CD14-positive monocyte (primary cell): ENCODE data around the gene FNDC1. TPM values are rescaled to one million over a fixed set of nuclear protein-coding genes. Genes with fewer than 3 reads are reported as not detected.

Experiments used
- DNase-seq, 3 donors: peaks; one replicate each; pipeline ENCODE4 v3.0.0-alpha.2; 2011 to 2022
- H2AFZ ChIP-seq: 2 replicates; pipeline ENCODE4 v1.6.0; 2012; ENCODE audit warnings: mild to moderate bottlenecking, low read depth, low read length, inconsistent platforms; ENCODE audit not compliant: insufficient read depth, poor library complexity, severe bottlenecking
- H3K27ac ChIP-seq, 2 donors: 1 replicate in 1 of 2; 2 replicates in 1 of 2; pipeline ENCODE4 v1.5.1; 2012 to 2013; ENCODE audit warnings: low read length in 2 of 2, control low read depth in 1 of 2, inconsistent platforms in 1 of 2, low read depth in 1 of 2, mild to moderate bottlenecking in 1 of 2
- H3K27me3 ChIP-seq, 2 donors: one replicate each; pipeline versions ENCODE4 v1.6.0 to v1.6.1; 2011 to 2013; ENCODE audit warnings: low read length in 2 of 2; ENCODE audit not compliant: control insufficient read depth in 2 of 2, insufficient read depth in 2 of 2
- H3K36me3 ChIP-seq, 2 donors: replicated peaks in 1 of 2; 1 replicate in 1 of 2; 2 replicates in 1 of 2; pipeline versions ENCODE4 v1.5.1 to v1.6.1; 2012 to 2013; ENCODE audit warnings: low read length in 2 of 2, control low read depth in 1 of 2, inconsistent platforms in 1 of 2, mild to moderate bottlenecking in 1 of 2; ENCODE audit not compliant: insufficient read depth in 2 of 2, control insufficient read depth in 1 of 2
- H3K4me1 ChIP-seq, 2 donors: 1 replicate in 1 of 2; 2 replicates in 1 of 2; pipeline versions ENCODE4 v1.5.1 to v1.6.1; 2012 to 2013; ENCODE audit warnings: low read length in 2 of 2, control low read depth in 1 of 2, inconsistent platforms in 1 of 2, mild to moderate bottlenecking in 1 of 2, moderate library complexity in 1 of 2; ENCODE audit not compliant: insufficient read depth in 2 of 2, control insufficient read depth in 1 of 2
- H3K4me2 ChIP-seq: replicated peaks from 2 replicates; pipeline ENCODE3; 2012; ENCODE audit warnings: low read length, moderate library complexity, mild to moderate bottlenecking; ENCODE audit not compliant: poor library complexity, severe bottlenecking; ENCODE audit errors: extremely low read depth
- H3K4me3 ChIP-seq, 3 experiments: fragments of 200-600 bp in 1 of 3; sonication (generic) in 1 of 3; replicated peaks in 1 of 3; 1 replicate in 2 of 3; 2 replicates in 1 of 3; pipeline ENCODE4 v1.5.1; 2011 to 2013; ENCODE audit warnings: low read length in 3 of 3, mild to moderate bottlenecking in 3 of 3, control low read depth in 2 of 3, low read depth in 2 of 3, inconsistent platforms in 1 of 3, moderate library complexity in 1 of 3
- H3K79me2 ChIP-seq: 2 replicates; pipeline ENCODE4 v1.6.0; 2012; ENCODE audit warnings: mild to moderate bottlenecking, control low read depth, inconsistent platforms, low read length, moderate library complexity; ENCODE audit not compliant: insufficient read depth
- H3K9ac ChIP-seq: 2 replicates; pipeline ENCODE4 v1.6.0; 2017; ENCODE audit warnings: low read length, mild to moderate bottlenecking; ENCODE audit not compliant: insufficient read depth, poor library complexity, severe bottlenecking
- H3K9me3 ChIP-seq, 2 donors: replicated peaks in 1 of 2; 1 replicate in 1 of 2; 2 replicates in 1 of 2; pipeline versions ENCODE4 v1.5.1 to v1.6.1; 2012 to 2013; ENCODE audit warnings: low read length in 2 of 2, control low read depth in 1 of 2; ENCODE audit not compliant: control insufficient read depth in 1 of 2, insufficient read depth in 1 of 2
- H4K20me1 ChIP-seq: 2 replicates; pipeline ENCODE4 v1.6.0; 2012; ENCODE audit warnings: mild to moderate bottlenecking, low read length, control low read depth, moderate library complexity; ENCODE audit not compliant: insufficient read depth
- H3K27ac Mint-ChIP-seq, 7 donors: one replicate each; pipeline ENCODE4 v1.8.0; 2020; ENCODE audit warnings: mild to moderate bottlenecking in 7 of 7, mixed read lengths in 7 of 7, moderate library complexity in 6 of 7, inconsistent platforms in 2 of 7
- H3K27me3 Mint-ChIP-seq, 3 donors: one replicate each; pipeline ENCODE4 v1.8.0; 2021 to 2022; ENCODE audit warnings: low read depth in 3 of 3, mild to moderate bottlenecking in 3 of 3, mixed read lengths in 3 of 3, moderate library complexity in 3 of 3, inconsistent platforms in 1 of 3
- H3K36me3 Mint-ChIP-seq, 2 donors: one replicate each; pipeline ENCODE4 v1.8.0; 2020; ENCODE audit warnings: mixed read lengths in 2 of 2, inconsistent platforms in 1 of 2, mild to moderate bottlenecking in 1 of 2
- H3K4me1 Mint-ChIP-seq: one replicate; pipeline ENCODE4 v1.8.0; 2020; ENCODE audit warnings: mild to moderate bottlenecking, mixed read lengths
- H3K4me3 Mint-ChIP-seq, 2 donors: one replicate each; pipeline ENCODE4 v1.8.0; 2020; ENCODE audit warnings: mild to moderate bottlenecking in 2 of 2, mixed read lengths in 2 of 2, moderate library complexity in 1 of 2
- H3K9me3 Mint-ChIP-seq, 7 donors: one replicate each; pipeline ENCODE4 v1.8.0; 2020 to 2022; ENCODE audit warnings: mixed read lengths in 7 of 7, mild to moderate bottlenecking in 6 of 7, moderate library complexity in 6 of 7, inconsistent platforms in 2 of 7
- WGBS: methylation state at CpG from one replicate; pipeline ENCODE4 v1.1.5; 2013; ENCODE audit warnings: missing lambda C conversion rate; ENCODE audit not compliant: insufficient coverage; 5-methylcytosine and 5-hydroxymethylcytosine counted together
- intact Hi-C, 2 donors: fragments of 100-400 bp; cut with micrococcal nuclease; formaldehyde crosslinking; loops; one replicate each; pipeline versions ENCODE4 v1.15.0 to v1.15.1; 2023
- polyA plus RNA-seq, 3 donors: library from polyadenylated mRNA; depleted of rRNA in 1 of 3; unstranded in 2 of 3; stranded (reverse) in 1 of 3; fragments of 300-500 nt in 2 of 3; fragments of >200 nt in 1 of 3; fragmentation: Illumina TruSeq in 2 of 3; gene quantifications; 1 replicate in 2 of 3; 2 replicates in 1 of 3; pipeline ENCODE4 v1.2.3, GENCODE V29; 2012 to 2021
- TF ChIP-seq, protein P1 (sequence below): fragments of 200-600 bp; IDR thresholded peaks from one replicate; pipeline ENCODE4 v1.8.0; 2022; ENCODE audit warnings: antibody characterized with exemption, mild to moderate bottlenecking

The FNDC1 gene
- polyA plus RNA-seq, 3 donors = not detected

- Histone ChIP-seq H3K27ac (no peak overlapping the region), H3K36me3 (no peaks in the 10 kb centered on the region), H3K4me2 (no peak overlapping the region), H3K9me3 (no peaks in the 10 kb centered on the region), H3K4me1 (no peaks in the 10 kb centered on the region), H3K79me2 (no peaks in the 10 kb centered on the region), H4K20me1 (no peaks in the 10 kb centered on the region), H3K9ac (no peak overlapping the region), H2AFZ (no peak overlapping the region), H3K27me3 (no peaks in the 10 kb centered on the region), H3K4me3 (no peak overlapping the region)
- H3K36me3 Mint-ChIP-seq = no peaks in the 10 kb centered on the region
- H3K4me1 Mint-ChIP-seq = no peaks in the 10 kb centered on the region
- DNase-seq = no peak
- WGBS = no CpG with 5 or more reads among the region's 2 CpGs
- peaks cover 1 to 5% (median 2%) of the 10 kb centered on the region in 3 donors for H3K27me3 Mint-ChIP-seq
- intact Hi-C loops = no loop called here
- TF ChIP-seq, protein P1, sequence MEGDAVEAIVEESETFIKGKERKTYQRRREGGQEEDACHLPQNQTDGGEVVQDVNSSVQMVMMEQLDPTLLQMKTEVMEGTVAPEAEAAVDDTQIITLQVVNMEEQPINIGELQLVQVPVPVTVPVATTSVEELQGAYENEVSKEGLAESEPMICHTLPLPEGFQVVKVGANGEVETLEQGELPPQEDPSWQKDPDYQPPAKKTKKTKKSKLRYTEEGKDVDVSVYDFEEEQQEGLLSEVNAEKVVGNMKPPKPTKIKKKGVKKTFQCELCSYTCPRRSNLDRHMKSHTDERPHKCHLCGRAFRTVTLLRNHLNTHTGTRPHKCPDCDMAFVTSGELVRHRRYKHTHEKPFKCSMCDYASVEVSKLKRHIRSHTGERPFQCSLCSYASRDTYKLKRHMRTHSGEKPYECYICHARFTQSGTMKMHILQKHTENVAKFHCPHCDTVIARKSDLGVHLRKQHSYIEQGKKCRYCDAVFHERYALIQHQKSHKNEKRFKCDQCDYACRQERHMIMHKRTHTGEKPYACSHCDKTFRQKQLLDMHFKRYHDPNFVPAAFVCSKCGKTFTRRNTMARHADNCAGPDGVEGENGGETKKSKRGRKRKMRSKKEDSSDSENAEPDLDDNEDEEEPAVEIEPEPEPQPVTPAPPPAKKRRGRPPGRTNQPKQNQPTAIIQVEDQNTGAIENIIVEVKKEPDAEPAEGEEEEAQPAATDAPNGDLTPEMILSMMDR = no peak
- H3K4me3 Mint-ChIP-seq = no peak overlapping the region
- H3K27ac Mint-ChIP-seq = no peak overlapping the region
- H3K9me3 Mint-ChIP-seq = no peaks in the 10 kb centered on the region
These were observed 85.0 kb downstream of the FNDC1 start for GRCh38 chr6:159254186-159254585.

GRCh38 chr6:159255434-159255951 is 86.3 kb downstream of the FNDC1 start:
- no peaks in the 10 kb centered on the region for H3K27me3 ChIP-seq
- no peaks in the 10 kb centered on the region for H4K20me1 ChIP-seq
- H2AFZ ChIP-seq = no peak overlapping the region
- no peaks in the 10 kb centered on the region for H3K9me3 Mint-ChIP-seq
- no peaks in the 10 kb centered on the region for H3K36me3 ChIP-seq
- no peaks in the 10 kb centered on the region for H3K4me1 Mint-ChIP-seq
- TF ChIP-seq, protein P1 = no peak
- no peak overlapping the region for H3K9ac ChIP-seq
- H3K4me1 ChIP-seq = no peaks in the 10 kb centered on the region
- H3K27ac ChIP-seq = no peak overlapping the region
- intact Hi-C loops = no loop called here
- WGBS = 88% methylated on average over 1 of the region's 4 CpGs
- H3K4me2 ChIP-seq = no peak overlapping the region
- DNase-seq = no peak
- peaks cover under 1 to 9% (median 2%) of the 10 kb centered on the region in 3 donors for H3K27me3 Mint-ChIP-seq
- H3K27ac Mint-ChIP-seq = no peak overlapping the region
- no peak overlapping the region for H3K4me3 ChIP-seq
- no peaks in the 10 kb centered on the region for H3K36me3 Mint-ChIP-seq
- H3K4me3 Mint-ChIP-seq = no peak overlapping the region
- H3K9me3 ChIP-seq = no peaks in the 10 kb centered on the region
- H3K79me2 ChIP-seq = no peaks in the 10 kb centered on the region
